T-helper 2 cell treated with Interferon-gamma antibody and Interleukin-4, amounts not matched to agents 5 μg/mL and 100 μg/mL, for 36 hours (primary cell): ENCODE results near the gene C1QB.
A peak's percentile ranks its signal among the peaks of the same experiment; 100 is the strongest.
"Not testable (repeated sequence)": the region's sequence is repeated elsewhere in the genome, so short reads cannot be mapped to it uniquely, and the experiment has no call there.

Experiments
- DNase-seq: peaks from one replicate; pipeline ENCODE4 v3.0.0; 2021; ENCODE audit warnings: low spot score
- H3K27ac Mint-ChIP-seq: one replicate; pipeline ENCODE4 v1.8.0; 2021; ENCODE audit warnings: mild to moderate bottlenecking, mixed read lengths
- H3K27me3 Mint-ChIP-seq: one replicate; pipeline ENCODE4 v1.8.0; 2021; ENCODE audit warnings: low read depth, mixed read lengths
- H3K36me3 Mint-ChIP-seq: one replicate; pipeline ENCODE4 v1.8.0; 2021; ENCODE audit warnings: low read depth, mixed read lengths
- H3K4me1 Mint-ChIP-seq: one replicate; pipeline ENCODE4 v1.8.0; 2021; ENCODE audit warnings: low read depth, mixed read lengths
- H3K4me3 Mint-ChIP-seq: one replicate; pipeline ENCODE4 v1.8.0; 2022; ENCODE audit warnings: mild to moderate bottlenecking, moderate library complexity, mixed read lengths
- H3K9me3 Mint-ChIP-seq: one replicate; pipeline ENCODE4 v1.8.0; 2021; ENCODE audit warnings: mixed read lengths

The C1QB gene

DNA sequence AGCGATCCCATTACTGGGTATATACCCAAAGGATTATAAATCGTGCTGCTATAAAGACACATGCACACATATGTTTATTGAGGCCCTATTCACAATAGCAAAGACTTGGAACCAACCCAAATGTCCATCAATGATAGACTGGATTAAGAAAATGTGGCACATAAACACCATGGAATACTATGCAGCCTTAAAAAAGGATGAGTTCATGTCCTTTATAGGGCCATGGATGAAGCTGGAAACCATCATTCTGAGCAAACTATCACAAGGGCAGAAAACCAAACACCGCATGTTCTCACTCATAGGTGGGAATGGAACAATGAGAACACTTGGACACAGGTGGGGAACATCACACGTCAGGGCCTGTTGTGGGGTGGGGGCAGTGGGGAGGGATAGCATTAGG, 53.1 kb downstream of the C1QB start:
- H3K9me3 Mint-ChIP-seq, H3K4me3 Mint-ChIP-seq, H3K36me3 Mint-ChIP-seq, H3K27ac Mint-ChIP-seq, H3K4me1 Mint-ChIP-seq, DNase-seq: not testable (repeated sequence)
- peaks cover 32% of the 10 kb centered on the region for H3K27me3 Mint-ChIP-seq

DNA sequence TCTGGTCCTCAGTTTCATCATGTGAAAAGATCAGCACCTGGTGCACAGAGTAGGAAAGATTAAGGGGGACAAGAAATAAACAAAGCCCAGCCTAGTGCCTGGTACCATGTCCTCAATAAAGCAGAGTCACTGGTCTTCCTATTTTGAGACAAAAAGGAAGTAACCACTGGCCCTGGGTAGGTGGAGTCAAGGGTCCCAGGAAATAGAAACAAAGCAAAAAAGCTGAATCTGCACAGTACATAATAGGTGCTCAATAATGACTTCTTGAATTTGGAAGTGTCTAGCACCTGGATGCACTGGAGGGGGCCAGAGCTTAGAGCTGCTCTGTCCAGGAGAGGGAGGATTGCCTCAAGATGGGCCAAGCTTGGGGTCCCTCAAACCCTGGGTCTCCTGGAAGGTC, 55.7 kb downstream of the C1QB start:
- no peaks in the 10 kb centered on the region for H3K9me3 Mint-ChIP-seq
- no peaks in the 10 kb centered on the region for H3K36me3 Mint-ChIP-seq
- no peak overlapping the region for H3K4me3 Mint-ChIP-seq
- H3K4me1 Mint-ChIP-seq = no peaks in the 10 kb centered on the region
- no peak overlapping the region for H3K27ac Mint-ChIP-seq
- H3K27me3 Mint-ChIP-seq = peaks cover 50% of the 10 kb centered on the region
- DNase-seq = no peak

DNA sequence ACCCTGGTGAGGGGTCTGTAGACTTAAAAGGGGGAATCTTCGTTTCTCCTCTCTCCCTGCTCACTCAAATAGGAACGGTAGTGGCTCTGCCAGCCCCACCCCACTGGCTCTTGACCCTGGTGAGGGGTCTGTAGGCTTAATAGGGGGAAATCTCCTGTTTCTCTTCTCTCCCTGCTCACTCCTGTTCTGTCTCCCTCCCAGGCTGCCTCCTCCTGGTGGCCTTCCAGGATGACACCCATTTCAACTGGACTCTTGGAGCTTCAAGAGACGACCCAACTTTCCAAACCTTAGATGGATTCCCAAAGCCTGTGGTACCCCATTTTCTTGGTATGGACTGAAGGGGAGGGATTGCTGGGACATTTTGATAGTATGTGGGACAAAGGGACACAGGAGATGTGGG, 56.2 kb downstream of the C1QB start:
- no peaks in the 10 kb centered on the region for H3K36me3 Mint-ChIP-seq
- H3K9me3 Mint-ChIP-seq = no peaks in the 10 kb centered on the region
- no peak for DNase-seq
- H3K4me3 Mint-ChIP-seq = no peak overlapping the region
- no peak overlapping the region for H3K27ac Mint-ChIP-seq
- H3K27me3 Mint-ChIP-seq = peaks cover 54% of the 10 kb centered on the region
- no peaks in the 10 kb centered on the region for H3K4me1 Mint-ChIP-seq

DNA sequence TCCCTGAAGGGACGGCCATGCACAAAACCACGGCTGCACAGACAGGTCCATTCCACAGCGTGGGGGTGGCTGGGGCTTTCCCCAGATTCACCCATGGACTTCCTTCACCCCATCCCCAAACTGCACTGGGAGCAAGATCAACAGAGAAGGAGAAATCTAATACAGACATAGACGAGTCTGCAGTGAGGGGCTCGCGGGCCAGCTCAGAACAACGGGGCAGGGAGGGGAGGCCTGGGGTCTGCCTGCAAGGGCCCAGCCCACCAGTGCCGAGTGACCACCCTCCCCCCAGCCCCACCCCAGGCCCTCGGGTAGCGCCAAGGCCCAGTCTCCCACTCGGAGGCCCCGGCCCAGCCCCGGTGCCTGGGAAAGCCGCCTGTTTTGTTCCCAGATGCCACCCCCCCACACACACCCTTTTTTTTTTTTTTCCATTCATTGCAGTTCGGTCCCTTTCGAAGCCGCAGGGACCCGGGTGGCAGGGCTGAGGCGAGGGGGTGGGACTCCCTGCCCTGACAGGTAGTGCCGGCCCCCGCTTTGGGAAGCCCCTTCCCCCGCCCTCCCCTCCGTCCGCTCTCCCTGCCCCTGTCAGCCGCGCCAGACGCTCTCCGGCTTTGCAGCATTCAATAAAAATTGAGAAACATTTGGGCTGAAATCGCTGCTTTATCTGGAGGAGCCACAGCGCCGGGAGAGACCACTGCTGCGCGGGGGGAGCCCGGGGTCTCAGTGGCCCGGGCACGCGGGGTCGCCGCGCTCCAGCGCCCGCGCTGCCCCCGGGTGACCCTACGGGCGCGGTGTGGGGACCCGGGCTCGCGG, 57.1 kb downstream of the C1QB start:
- Mint-ChIP-seq H3K27me3 (peaks cover 58% of the 10 kb centered on the region), H3K4me1 (no peaks in the 10 kb centered on the region), H3K4me3 (peak overlapping the region; percentile 59), H3K9me3 (no peaks in the 10 kb centered on the region), H3K27ac (no peak overlapping the region), H3K36me3 (no peaks in the 10 kb centered on the region)
- DNase-seq = no peak

DNA sequence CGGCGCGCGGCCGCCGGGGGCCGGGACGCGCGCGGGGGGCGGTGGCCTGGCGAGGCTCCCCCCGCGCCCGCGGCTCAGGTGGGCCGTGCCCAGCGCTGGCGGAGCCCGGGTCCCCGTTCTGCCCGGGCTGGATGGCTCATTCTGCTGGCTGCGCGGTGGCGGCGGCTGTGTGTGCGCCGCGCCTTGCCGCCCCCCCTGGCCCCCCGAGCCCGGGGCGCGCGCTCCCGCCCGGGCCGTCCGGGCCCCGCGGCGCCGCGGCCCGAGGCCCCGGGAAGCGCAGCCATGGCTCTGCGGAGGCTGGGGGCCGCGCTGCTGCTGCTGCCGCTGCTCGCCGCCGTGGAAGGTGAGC, 57.6 kb downstream of the C1QB start, which contains the start of gene EPHB2:
Gene EPHB2 (plus strand): TSS at position 139 of the 349 bp plus-strand sequence. CDS start 144 bp downstream, at position 283.
- no peak for DNase-seq
- Mint-ChIP-seq H3K27me3 (peaks cover 56% of the 10 kb centered on the region), H3K4me3 (peak within 1 kb of the TSS; percentile 59), H3K27ac (no peak within 1 kb of the TSS), H3K4me1 (no peaks in the 10 kb centered on the region), H3K36me3 (no peaks in the 10 kb centered on the region), H3K9me3 (no peaks in the 10 kb centered on the region)

DNA sequence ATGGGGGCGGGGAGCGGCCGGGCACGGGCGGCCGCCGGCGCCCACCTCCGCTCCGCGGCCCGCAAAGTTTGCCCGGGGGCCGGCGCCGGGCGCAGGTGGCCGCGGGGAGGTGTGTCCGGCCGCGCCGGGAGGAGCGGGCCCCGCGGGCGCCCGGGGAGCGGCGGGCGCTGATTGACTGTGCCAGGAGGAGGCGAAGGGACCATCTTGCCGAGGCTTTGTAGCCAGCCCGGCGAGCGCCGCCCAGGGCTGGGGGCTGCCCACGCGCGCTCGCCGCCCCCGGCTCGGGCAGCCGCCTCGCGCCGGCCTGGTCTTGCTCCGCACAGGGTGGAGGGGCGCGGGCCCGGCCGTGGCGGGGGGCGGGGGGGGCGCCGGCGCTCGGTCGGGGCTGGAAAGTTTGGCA, 58.0 kb downstream of the C1QB start:
- Mint-ChIP-seq H3K27me3 (peaks cover 56% of the 10 kb centered on the region), H3K4me3 (no peak overlapping the region), H3K36me3 (no peaks in the 10 kb centered on the region), H3K4me1 (no peaks in the 10 kb centered on the region), H3K27ac (no peak overlapping the region), H3K9me3 (no peaks in the 10 kb centered on the region)
- no peak for DNase-seq
